Endothelial cell of umbilical vein (primary cell): ENCODE measurements around the gene GCA. TPM values are rescaled to one million over a fixed set of nuclear protein-coding genes. Genes with fewer than 3 reads are reported as not detected.
A peak's percentile ranks its signal among the peaks of the same experiment; 100 is the strongest.

Experiments
- BruUV-seq: library from RNA; stranded (reverse); fragments of 400-500 nt; replicated peaks from 2 replicates; lab custom pipeline; 2021; lab: Mats Ljungman, UMichigan
- CTCF ChIA-PET: fragments of 300-600, 350-600 bp; sonication (Branson Sonifier 250); formaldehyde crosslinking; loops from one replicate; lab custom pipeline; 2021; ENCODE audit warnings: antibody characterized with exemption, inconsistent platforms; lab: Charles Lee
- POLR2A ChIA-PET: fragments of 300-600, 350-600 bp; sonication (Branson Sonifier 250); formaldehyde crosslinking; loops from one replicate; lab custom pipeline; 2021; ENCODE audit warnings: antibody characterized with exemption, inconsistent platforms; lab: Charles Lee
- DNase-seq: peaks from one replicate; pipeline ENCODE4 v3.0.0-alpha.2; 2011; ENCODE audit warnings: low read depth, low spot score
- FAIRE-seq: peaks from 2 replicates; lab custom pipeline; 2011; peaks lifted over from hg19 to GRCh38; lab: Jason Lieb, UNC
- H2AFZ ChIP-seq: 2 replicates; pipeline ENCODE4 v1.6.0; 2012; ENCODE audit warnings: low read depth, low read length, control low read depth, inconsistent platforms
- H3K27ac ChIP-seq: 2 replicates; pipeline ENCODE4 v1.5.1; 2011; ENCODE audit warnings: low read depth, mild to moderate bottlenecking, control low read depth, low read length, moderate library complexity; ENCODE audit not compliant: insufficient read depth
- H3K27me3 ChIP-seq, 2 experiments: 2 replicates each; pipeline versions ENCODE4 v1.6.0 to v1.6.1; 2011; ENCODE audit warnings: low read length in 2 of 2, mixed read lengths in 1 of 2; ENCODE audit not compliant: control insufficient read depth in 2 of 2, insufficient read depth in 2 of 2
- H3K36me3 ChIP-seq, 2 experiments: 2 replicates in 1 of 2; 3 replicates in 1 of 2; pipeline ENCODE4 v1.5.1; 2011; ENCODE audit warnings: low read length in 2 of 2, mild to moderate bottlenecking in 1 of 2, moderate library complexity in 1 of 2; ENCODE audit not compliant: control insufficient read depth in 2 of 2, insufficient read depth in 2 of 2; ENCODE audit errors: extremely low read depth in 1 of 2
- H3K4me1 ChIP-seq: 3 replicates; pipeline ENCODE4 v1.5.1; 2011; ENCODE audit warnings: mild to moderate bottlenecking, low read length; ENCODE audit not compliant: control insufficient read depth, insufficient read depth; ENCODE audit errors: extremely low read depth
- H3K4me2 ChIP-seq: 2 replicates; pipeline ENCODE4 v1.6.1; 2011; ENCODE audit warnings: low read length, control low read depth, mixed read lengths; ENCODE audit not compliant: insufficient read depth
- H3K4me3 ChIP-seq, 3 experiments: fragments of 200-600 bp in 1 of 3; sonication (generic), shearing (Covaris generic) in 1 of 3; replicated peaks in 1 of 3; 2 replicates each; pipeline ENCODE4 v1.5.1; 2011 to 2016; ENCODE audit warnings: control low read depth in 3 of 3, low read length in 3 of 3, mild to moderate bottlenecking in 2 of 3, inconsistent platforms in 1 of 3, low read depth in 1 of 3, moderate library complexity in 1 of 3; ENCODE audit not compliant: insufficient read depth in 1 of 3
- H3K79me2 ChIP-seq: 2 replicates; pipeline ENCODE4 v1.6.0; 2012; ENCODE audit warnings: low read length, inconsistent platforms; ENCODE audit not compliant: control insufficient read depth, insufficient read depth
- H3K9ac ChIP-seq: replicated peaks from 2 replicates; pipeline ENCODE3; 2011; ENCODE audit warnings: low read length, control low read depth; ENCODE audit not compliant: insufficient read depth; ENCODE audit errors: extremely low read depth
- H3K9me1 ChIP-seq: replicated peaks from 3 replicates; pipeline ENCODE4 v1.6.0; 2011; ENCODE audit warnings: mild to moderate bottlenecking, low read length; ENCODE audit not compliant: control insufficient read depth, insufficient read depth; ENCODE audit errors: extremely low read depth
- H3K9me3 ChIP-seq: replicated peaks from 2 replicates; pipeline ENCODE4 v1.5.1; 2012; ENCODE audit warnings: low read length, inconsistent platforms; ENCODE audit not compliant: control insufficient read depth, insufficient read depth
- H4K20me1 ChIP-seq: replicated peaks from 2 replicates; pipeline ENCODE3; 2011; ENCODE audit warnings: mild to moderate bottlenecking, low read length; ENCODE audit not compliant: control insufficient read depth, insufficient read depth; ENCODE audit errors: extremely low read depth
- CTCF ChIP-seq, 2 donors: IDR thresholded peaks; 1 replicate in 1 of 2; 2 replicates in 1 of 2; pipeline ENCODE4 v1.5.1; 2011; ENCODE audit warnings: low read length in 2 of 2, mild to moderate bottlenecking in 2 of 2, moderate library complexity in 2 of 2, control low read depth in 1 of 2, inconsistent platforms in 1 of 2, low read depth in 1 of 2; ENCODE audit not compliant: insufficient read depth in 1 of 2; ENCODE audit errors: extremely low read depth in 1 of 2
- FOS ChIP-seq: IDR thresholded peaks from 2 replicates; pipeline ENCODE4 v1.6.1; 2011; ENCODE audit warnings: mild to moderate bottlenecking, low read length, moderate library complexity, borderline replicate concordance; ENCODE audit not compliant: insufficient read depth
- JUN ChIP-seq: IDR thresholded peaks from 2 replicates; pipeline ENCODE4 v1.6.1; 2011; ENCODE audit warnings: borderline replicate concordance, low read depth; ENCODE audit not compliant: insufficient read length, insufficient read depth
- MAX ChIP-seq: IDR thresholded peaks from 2 replicates; pipeline ENCODE4 v1.6.1; 2011; ENCODE audit not compliant: insufficient read depth, insufficient read length
- MYC ChIP-seq: IDR thresholded peaks from one replicate; pipeline ENCODE4 v1.6.1; 2011; ENCODE audit warnings: mild to moderate bottlenecking, low read depth, low read length
- POLR2A ChIP-seq: IDR thresholded peaks from 2 replicates; pipeline ENCODE4 v1.6.1; 2012; ENCODE audit warnings: low read depth, mild to moderate bottlenecking, control low read depth, low read length
- dilution Hi-C: fragments of 300-500 bp; cut with MboI; formaldehyde crosslinking; loops from one replicate; pipeline ENCODE4 v1.15.0; 2019; ENCODE audit warnings: low sequenced_read_pairs; ENCODE audit not compliant: extremely low pct_ligation_motif_present
- intact Hi-C: fragments of 100-400 bp; cut with micrococcal nuclease; formaldehyde crosslinking; loops from one replicate; pipeline ENCODE4 v1.10.0; 2022
- polyA plus RNA-seq, 4 experiments: library from polyadenylated mRNA; depleted of rRNA in 3 of 4; stranded (reverse) in 3 of 4; unstranded in 1 of 4; fragments of >200 nt; gene quantifications; 2 replicates each; pipeline versions ENCODE4 v1.2.1 to v1.2.3, GENCODE V29; 2011 to 2012; ENCODE audit warnings: missing spikeins in 1 of 4
- total RNA-seq: library from RNA; stranded (reverse); gene quantifications from 2 replicates; pipeline ENCODE4 v1.2.3, GENCODE V29; 2021

GCA gene
- total and polyA plus RNA-seq, 2 donors (not counting 3 experiments of a cell fraction or from before 2014, with no cell fraction given) = 10.7 to 11.2 TPM

GRCh38 chr2:162301151-162301804 lies 42.7 kb upstream of the GCA start:
- BruUV-seq = no TSS peak
- dilution Hi-C loops (no loop called here), intact Hi-C loops (loop anchor here (1.0 to 5.0 kb wide), 3 partner anchors 294 to 715 kb away; no protein-coding TSS in a partner anchor)
- TF ChIP-seq JUN (no peak), FOS (no peak), CTCF (IDR thresholded peaks at IDR 0.05; ENCODE audit: extremely low read depth in 1 of 2, insufficient read depth in 1 of 2, low read depth in 1 of 2, low read length in 2 of 2) (peak; percentile 62 to 64), MYC (no peak), POLR2A (no peak)
- Histone ChIP-seq H3K9me1 (no peaks in the 10 kb centered on the region), H3K4me1 (no peaks in the 10 kb centered on the region), H3K4me3 (no peak overlapping the region), H2AFZ (peak overlapping the region; percentile 9), H3K4me2 (no peak overlapping the region), H3K36me3 (no peaks in the 10 kb centered on the region), H3K9me3 (no peaks in the 10 kb centered on the region), H3K79me2 (no peaks in the 10 kb centered on the region), H3K27ac (no peak overlapping the region), H3K27me3 (no peaks in the 10 kb centered on the region), H3K9ac (no peak overlapping the region), H4K20me1 (no peaks in the 10 kb centered on the region)
- FAIRE-seq = no peak
- ChIA-PET POLR2A (no interaction called here), CTCF (interaction anchor here (0.6 to 16.2 kb wide), 19 partner anchors 11 to 169 kb away, joined by 3 to 1052 read pairs (median 4); partner anchors contain the start of genes GCG and IFIH1)
- DNase-seq = peak; percentile 63

GRCh38 chr2:162301877-162302276 lies 42.1 kb upstream of the GCA start:
- TF ChIP-seq FOS (no peak), MAX (no peak)
- Histone ChIP-seq H3K4me3 (no peak overlapping the region), H3K9me3 (no peaks in the 10 kb centered on the region), H3K4me1 (no peaks in the 10 kb centered on the region), H2AFZ (no peak overlapping the region), H3K27ac (no peak overlapping the region), H3K9me1 (no peaks in the 10 kb centered on the region), H3K36me3 (no peaks in the 10 kb centered on the region), H3K27me3 (no peaks in the 10 kb centered on the region), H3K79me2 (no peaks in the 10 kb centered on the region), H4K20me1 (no peaks in the 10 kb centered on the region), H3K9ac (no peak overlapping the region), H3K4me2 (no peak overlapping the region)
- POLR2A ChIA-PET = no interaction called here
- FAIRE-seq = no peak
- CTCF ChIA-PET = interaction anchor here (0.6 to 16.2 kb wide), 21 partner anchors 11 to 170 kb away, joined by 3 to 1052 read pairs (median 4); partner anchors contain the start of genes GCG and IFIH1
- no TSS peak for BruUV-seq
- dilution Hi-C loops (no loop called here), intact Hi-C loops (loop anchor here (1.0 to 5.0 kb wide), 3 partner anchors 295 to 716 kb away; no protein-coding TSS in a partner anchor)
- DNase-seq = no peak
